Fibroblast of skin of abdomen (primary cell): ENCODE measurements around the gene PCDHGA1. TPM values are rescaled to one million over a fixed set of nuclear protein-coding genes. Genes with fewer than 3 reads are reported as not detected.
"Not testable (repeated sequence)": the region's sequence is repeated elsewhere in the genome, so short reads cannot be mapped to it uniquely, and the experiment has no call there.

ENCODE experiments used
- DNase-seq: peaks from one replicate; pipeline ENCODE4 v3.0.0-alpha.2; 2013
- polyA plus RNA-seq, 2 experiments: library from polyadenylated mRNA; unstranded; fragments of 120-200 nt; gene quantifications; one replicate each; pipeline ENCODE4 v1.2.1, GENCODE V29; 2013; ENCODE audit not compliant: insufficient read length in 2 of 2

PCDHGA1 gene
- 0.63 TPM for polyA plus RNA-seq (2013, experiment 1 of 2; ENCODE audit: insufficient read length)
- polyA plus RNA-seq (2013, experiment 2 of 2; ENCODE audit: insufficient read length) = 0.56 TPM

GRCh38 chr5:141330299-141331080, at the start of gene PCDHGA1:
PCDHGA1 (plus strand) TSS chr5:141330514.
- DNase-seq = peak; percentile 31

DNA sequence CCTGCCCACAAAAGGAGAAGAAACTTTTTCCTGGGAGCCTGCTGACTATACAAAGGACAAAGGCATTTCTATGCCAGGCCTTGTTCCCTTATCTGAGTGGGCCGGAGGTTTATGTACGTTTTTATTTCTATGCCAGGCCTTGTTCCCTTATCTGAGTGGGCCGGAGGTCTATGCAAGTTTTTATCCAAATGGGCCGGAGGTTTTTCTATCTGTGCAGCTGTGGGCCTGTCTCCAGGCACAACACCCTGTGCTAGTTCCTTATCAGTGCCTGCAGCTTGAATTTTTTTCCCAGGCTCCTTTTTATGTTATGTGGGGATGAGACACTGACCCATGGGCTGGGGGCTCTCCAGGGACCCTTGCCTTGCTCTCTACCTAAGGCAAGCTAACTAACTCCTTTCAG, 31.9 kb upstream of the PCDHGA1 start:
- no peak for DNase-seq

DNA sequence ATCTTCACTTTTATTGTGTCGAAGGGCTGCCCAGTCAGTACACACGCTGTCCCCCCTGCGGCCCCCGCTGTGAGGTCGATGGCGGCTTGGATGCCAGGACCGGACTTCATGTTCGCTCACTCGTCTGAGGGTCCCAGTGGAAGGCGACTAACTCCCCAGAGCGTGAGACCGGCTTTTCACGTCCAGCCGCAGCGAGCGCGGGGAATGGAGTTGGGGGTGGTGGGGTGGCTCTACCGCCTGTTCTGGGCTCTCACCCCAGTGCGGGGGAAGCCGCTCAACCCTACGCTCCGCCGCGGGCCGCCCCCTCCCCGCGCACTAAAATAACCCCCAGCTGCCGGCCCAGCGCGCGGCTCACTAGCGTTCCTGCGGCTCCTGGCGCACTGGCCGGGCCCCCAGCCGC, 26.6 kb upstream of the PCDHGA1 start, which contains the start of gene SLC25A2:
Gene SLC25A2, minus strand, starts transcription at position 294 of the 400 bp plus-strand sequence. Its CDS starts 184 bp downstream, at position 110.
- DNase-seq = no peak

GRCh38 chr5:141306630-141307029, 23.7 kb upstream of the PCDHGA1 start:
- DNase-seq = no peak

DNA sequence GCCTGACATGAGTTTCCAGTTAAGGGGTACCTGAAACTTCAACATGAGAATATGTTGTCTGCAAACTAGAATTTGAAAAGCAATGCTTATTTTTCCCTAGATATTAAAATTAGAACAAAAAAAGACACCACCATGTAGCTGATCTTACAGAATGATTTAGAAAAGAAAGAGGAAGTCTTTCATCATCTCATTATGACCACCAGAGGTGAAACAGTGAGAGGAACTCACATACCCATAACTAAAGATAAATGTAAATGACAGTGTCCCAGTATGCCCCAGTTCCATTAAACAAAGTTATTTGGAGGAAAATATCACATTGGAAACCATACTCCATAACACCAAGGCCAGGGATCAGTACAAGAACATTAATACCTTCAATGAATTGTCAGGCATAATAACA, 16.6 kb upstream of the PCDHGA1 start:
- DNase-seq = no peak

GRCh38 chr5:141316963-141317362, 13.4 kb upstream of the PCDHGA1 start:
- not testable (repeated sequence) for DNase-seq

- DNase-seq = no peak
Measured at GRCh38 chr5:141319202-141319601, 11.1 kb upstream of the PCDHGA1 start.

GRCh38 chr5:141319699-141320098, 10.6 kb upstream of the PCDHGA1 start:
- DNase-seq = no peak

GRCh38 chr5:141320225-141321169, 9.8 kb upstream of the PCDHGA1 start, which contains the start of gene TAF7:
TAF7 (minus strand) TSS chr5:141320784; CDS start chr5:141320044, 740 bp downstream.
- peak; percentile 93 for DNase-seq

DNA sequence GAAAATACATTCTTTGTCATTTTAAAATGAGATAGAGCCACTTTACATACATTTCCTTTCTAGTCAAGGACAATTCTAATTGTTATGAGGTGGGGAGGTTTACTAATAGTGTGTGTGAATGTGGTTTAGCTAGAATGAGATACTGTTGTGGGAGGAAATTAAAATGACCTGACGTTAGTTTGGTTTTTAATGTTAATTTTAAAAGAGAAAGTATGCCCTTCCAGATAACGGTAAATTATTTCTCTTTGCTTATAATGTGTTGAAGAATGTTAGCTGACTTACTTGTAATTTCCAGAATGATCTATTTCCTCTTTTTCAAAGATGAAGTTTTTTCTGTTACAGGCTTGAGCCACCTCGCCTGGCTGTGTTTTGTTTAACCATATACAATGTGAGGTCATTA, 8.1 kb upstream of the PCDHGA1 start:
- DNase-seq = no peak

DNA sequence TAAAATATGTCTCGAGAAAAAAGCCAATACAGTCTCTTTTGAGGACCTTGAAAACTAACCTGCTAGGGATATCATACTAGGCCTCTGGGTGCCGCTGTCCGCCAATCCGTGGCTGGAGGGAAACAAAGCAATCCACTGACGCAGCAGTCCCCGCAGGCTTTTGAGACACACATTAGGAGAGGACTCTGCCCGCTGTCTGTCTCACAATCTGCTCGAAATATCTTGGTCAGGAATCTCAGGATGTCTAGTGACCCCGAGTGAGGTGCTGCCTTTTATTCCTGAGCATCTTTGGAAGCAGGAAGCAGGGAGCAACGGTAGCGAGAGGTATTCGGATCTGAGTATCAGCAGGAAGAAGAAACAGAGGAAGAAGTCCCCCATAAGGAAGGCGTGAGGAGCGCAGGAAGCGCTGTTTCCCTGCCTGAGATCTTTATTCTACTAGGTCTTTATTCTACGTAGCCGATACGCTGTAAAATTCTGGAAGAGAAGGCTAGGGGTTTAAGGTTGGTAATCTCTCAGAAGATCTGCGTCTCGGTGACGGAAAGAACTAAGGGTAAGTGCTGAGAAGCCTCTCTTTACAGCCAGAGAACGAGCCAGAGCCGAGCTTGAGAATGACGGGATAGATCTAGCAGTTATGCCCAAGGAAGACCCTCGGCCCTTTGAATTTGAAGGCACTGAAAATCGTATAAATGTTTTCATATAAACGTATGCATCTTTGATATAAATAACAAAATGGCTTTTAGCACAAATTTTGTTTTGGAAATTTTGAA, 4.0 kb upstream of the PCDHGA1 start:
- peak; percentile 73 for DNase-seq

DNA sequence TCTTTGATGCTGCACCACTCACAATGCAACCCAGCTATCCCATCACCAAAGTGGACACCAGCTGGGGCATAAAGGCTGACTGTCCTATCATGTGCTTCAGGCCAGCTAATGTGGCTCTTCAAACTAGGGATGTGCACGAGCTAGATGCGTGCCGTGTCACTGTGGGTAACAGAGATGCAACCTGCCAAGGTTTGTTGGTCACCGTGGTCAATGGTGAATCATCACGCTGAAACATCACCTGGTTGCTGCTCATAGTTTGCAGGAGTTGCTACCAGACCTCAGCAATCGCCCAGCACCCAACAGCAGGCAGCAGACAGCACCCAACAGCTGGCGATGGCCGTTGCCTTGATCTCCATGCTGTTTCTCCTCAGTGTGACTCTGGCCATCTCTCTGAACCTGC, 2.1 kb upstream of the PCDHGA1 start:
- DNase-seq = no peak

DNA sequence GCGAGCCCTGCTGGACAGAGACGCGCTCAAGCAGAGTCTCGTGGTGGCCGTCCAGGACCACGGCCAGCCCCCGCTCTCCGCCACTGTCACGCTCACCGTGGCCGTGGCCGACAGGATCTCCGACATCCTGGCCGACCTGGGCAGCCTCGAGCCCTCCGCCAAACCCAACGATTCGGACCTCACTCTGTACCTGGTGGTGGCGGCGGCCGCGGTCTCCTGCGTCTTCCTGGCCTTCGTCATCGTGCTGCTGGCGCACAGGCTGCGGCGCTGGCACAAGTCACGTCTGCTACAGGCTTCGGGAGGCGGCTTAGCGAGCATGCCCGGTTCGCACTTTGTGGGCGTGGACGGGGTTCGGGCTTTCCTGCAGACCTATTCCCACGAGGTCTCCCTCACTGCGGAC, 2.3 kb downstream of the PCDHGA1 start:
- DNase-seq = not testable (repeated sequence)

- peak; percentile 50 for DNase-seq
Measured at GRCh38 chr5:141338538-141339306, 8.4 kb downstream of the PCDHGA1 start, which contains the start of gene PCDHGA2. PCDHGA2 (plus strand) TSS chr5:141338760.

- DNase-seq = not testable (repeated sequence)
Measured at GRCh38 chr5:141340781-141341354, 10.6 kb downstream of the PCDHGA1 start.

- DNase-seq = no peak
Measured at GRCh38 chr5:141342773-141343172, 12.5 kb downstream of the PCDHGA1 start.

GRCh38 chr5:141343242-141343952, 13.1 kb downstream of the PCDHGA1 start, which contains the start of gene PCDHGA3:
PCDHGA3 (plus strand) TSS chr5:141343829; CDS start chr5:141344034, 205 bp downstream.
- peak; percentile 50 for DNase-seq

- no peak for DNase-seq
Measured at GRCh38 chr5:141343953-141344463, 13.7 kb downstream of the PCDHGA1 start.

- no peak for DNase-seq
Measured at GRCh38 chr5:141345327-141345726, 15.0 kb downstream of the PCDHGA1 start.

DNA sequence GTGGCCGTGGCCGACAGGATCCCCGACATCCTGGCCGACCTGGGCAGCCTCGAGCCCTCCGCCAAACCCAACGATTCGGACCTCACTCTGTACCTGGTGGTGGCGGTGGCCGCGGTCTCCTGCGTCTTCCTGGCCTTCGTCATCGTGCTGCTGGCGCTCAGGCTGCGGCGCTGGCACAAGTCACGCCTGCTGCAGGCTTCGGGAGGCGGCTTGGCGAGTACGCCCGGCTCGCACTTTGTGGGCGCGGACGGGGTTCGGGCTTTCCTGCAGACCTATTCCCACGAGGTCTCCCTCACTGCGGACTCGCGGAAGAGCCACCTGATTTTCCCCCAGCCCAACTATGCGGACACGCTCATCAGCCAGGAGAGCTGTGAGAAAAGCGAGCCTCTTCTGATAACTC, 15.7 kb downstream of the PCDHGA1 start:
- not testable (repeated sequence) for DNase-seq
